CD4-positive, alpha-beta T cell treated with Interleukin-17A for 4 hours (primary cell): ENCODE results near the gene DGAT2.

ENCODE experiments used
- DNase-seq: peaks from one replicate; pipeline ENCODE4 v3.0.0-alpha.2; 2020; ENCODE audit warnings: mixed read lengths

Gene DGAT2

DNA sequence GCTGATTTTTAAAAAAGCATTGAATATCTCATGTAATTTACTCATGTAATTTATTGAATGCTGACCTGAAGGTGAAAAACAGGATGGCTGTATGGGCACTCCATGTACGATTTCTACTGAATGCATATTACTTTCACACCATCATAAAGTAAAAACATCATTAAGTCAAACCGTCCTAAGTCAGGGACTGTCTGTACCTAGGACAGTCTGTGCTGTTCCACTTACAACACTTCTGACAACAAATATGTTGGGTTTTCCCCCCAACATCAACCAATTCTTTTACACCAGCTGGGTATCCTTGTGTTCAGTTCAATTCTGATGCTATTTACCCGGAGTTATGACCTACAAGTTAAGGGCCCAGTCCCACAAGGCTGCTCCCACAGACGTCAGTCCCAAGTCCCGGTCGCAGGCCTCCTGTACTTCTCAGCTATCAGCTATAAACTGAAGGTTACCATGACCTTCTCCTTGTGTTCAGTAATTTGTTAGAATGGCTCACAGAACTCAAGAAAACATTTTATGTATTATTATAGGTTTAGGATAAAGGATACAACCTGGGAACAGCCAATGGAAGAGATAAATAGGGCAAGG lies 63.4 kb downstream of the DGAT2 start:
- DNase-seq = no peak

DNA sequence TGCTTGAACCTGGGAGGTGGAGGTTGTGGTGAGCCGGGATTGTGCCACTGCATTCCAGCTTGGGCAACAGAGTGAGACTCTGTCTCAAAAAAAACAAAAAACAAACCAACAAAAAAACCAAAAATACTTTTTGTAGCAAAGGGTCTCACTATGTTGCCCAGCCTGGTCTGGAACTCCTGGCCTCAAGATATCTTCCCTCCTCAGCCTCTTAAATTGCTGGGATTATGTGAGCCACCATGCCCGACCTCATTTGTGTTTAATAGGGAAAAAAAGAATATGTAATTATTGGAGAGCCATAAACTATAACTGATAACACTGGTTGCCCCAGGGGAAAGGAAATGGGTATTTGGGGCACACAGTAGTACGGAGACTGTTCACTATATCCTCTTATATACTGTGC lies 66.2 kb downstream of the DGAT2 start:
- DNase-seq = no peak

DNA sequence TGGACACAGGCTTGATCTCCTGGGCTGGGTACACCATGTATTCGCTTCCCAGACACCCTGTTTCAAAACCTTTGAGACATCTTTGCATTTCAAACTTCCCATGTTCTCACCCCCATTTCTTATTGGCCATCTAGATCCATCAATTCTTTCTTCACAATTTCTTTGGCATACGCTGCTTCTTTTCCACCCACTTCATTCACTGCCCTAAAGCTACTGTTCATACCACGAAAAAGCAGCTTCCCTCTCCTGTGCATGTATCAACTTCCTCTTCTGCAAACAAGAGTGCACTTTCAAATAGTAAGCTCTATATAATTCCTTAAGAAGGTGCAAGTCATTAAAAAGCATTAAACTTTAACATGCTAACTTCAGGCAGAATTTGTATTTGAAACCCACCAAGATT lies 67.8 kb downstream of the DGAT2 start:
- DNase-seq = no peak

DNA sequence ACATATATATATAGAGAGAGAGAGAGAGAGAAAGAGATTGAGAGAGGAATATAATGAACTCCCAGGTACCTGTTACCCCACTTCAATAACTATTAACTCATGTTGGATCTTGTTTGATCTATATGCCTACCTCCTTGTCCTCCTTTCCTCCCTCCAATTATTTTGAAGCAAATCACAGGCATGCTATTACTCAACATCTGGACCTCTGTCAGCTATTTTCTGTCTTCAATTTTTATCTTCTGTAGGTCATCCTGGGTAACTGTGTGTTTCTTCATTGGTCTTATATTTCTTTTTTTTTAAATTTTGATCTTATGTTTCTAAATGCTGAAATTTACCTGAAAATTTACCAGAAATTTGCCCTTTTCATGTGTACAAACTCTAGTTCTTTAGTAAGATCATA lies 71.3 kb downstream of the DGAT2 start:
- DNase-seq = no peak

DNA sequence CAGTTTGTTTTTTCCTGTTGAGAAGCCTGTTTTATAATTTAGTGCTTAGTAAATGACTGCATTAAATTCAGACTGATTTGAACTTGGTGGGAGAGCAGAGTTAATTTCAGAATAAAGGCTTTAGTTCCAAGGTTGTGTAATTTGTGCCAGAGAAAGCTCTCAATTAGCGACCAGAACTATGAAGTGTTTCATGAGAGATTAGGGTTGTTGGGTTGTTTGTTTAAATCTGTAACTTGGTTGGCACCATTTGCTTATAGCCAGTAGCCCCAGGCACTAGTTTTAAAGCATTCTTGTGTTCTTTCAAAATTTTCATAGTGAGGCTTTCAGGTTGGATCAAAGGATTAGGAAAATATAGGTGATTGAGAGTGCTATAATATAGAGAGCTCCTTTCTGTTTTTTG lies 71.9 kb downstream of the DGAT2 start:
- DNase-seq = no peak

DNA sequence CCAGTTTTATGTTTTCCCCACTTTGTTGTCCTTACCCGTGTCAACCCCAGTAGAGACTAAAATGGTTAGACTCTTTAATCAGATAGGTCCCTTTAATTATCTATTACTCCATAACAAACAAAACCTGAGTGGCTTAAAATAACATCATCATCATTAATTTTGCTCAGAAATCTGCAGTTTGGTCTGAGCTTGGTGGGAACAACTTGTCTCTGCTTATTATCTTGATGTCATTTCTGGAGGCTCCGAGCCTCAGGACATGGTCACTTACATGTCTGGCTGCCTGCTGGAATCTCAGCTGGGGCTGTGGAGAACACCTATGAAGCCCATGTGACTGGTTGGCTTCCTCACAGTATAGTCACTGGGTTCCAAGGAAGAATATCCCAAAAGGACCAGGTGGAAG lies 73.2 kb downstream of the DGAT2 start:
- no peak for DNase-seq

DNA sequence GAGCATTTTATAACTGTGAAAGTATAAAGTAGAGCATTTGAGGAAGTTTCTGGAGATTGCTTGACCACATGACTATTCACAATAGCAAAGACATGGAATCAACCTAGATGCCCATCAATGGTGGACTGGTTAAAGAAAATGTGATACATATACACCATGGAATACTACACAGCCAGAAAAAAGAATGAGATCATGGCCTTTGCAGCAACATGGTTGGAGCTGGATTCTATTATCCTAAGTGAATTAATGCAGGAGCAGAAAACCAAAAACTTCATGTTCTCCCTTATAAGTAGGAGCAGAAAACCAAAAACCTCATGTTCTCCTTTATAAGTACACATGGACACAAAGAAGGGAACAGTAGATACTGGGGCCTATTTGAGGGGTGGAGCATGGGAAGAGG lies 76.7 kb downstream of the DGAT2 start:
- no peak for DNase-seq

DNA sequence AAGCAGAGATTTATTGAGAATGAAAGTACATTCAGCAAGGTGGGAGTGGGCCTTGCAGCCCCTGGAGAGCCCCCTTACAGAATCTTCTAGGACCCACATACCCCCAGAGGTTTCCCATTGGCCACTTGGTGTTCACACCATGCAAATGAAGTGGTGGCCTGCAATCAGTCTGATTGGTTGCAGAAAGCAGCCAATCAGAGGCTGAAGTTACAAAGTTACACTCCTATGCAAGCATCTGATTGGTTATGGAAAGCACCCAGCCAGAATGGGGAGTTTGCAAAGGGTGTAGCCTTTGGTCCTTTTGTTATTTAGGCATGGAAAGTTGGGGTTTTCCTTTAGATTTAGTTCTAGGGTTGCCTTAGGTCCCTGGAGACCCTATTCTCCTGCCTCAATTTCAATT lies 81.3 kb downstream of the DGAT2 start:
- DNase-seq = no peak

DNA sequence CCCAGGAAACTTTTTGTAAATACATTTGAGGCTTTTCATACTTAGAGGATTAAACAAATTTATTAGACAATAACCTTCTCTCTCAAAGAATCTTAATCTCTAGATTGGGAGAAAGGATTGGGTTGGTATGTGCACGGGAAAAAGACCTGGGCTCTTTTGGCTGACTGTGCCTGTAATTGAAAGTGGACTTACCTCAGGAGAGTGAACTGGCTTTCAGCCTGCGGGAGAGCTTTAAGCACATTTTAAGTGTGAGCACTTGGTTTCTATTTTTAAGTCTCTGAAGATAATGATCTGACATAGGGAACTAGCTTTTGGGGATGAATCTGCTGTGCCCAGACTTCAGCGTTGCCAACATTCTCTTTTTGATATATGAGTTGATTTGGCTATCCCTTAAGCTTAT lies 82.2 kb downstream of the DGAT2 start:
- no peak for DNase-seq
